Lower leg skin (tissue), 3 donors: Measurements from ENCODE around the gene PCDHA10.

ENCODE experiments used
- CTCF ChIP-seq, 3 donors: fragments of 450-650 bp; IDR thresholded peaks; one replicate each; pipeline ENCODE4 v1.5.1; 2016; ENCODE audit warnings: antibody characterized with exemption in 3 of 3, mild to moderate bottlenecking in 3 of 3, moderate library complexity in 2 of 3
- POLR2A ChIP-seq, 2 donors: fragments of 450-650 bp; IDR thresholded peaks; one replicate each; pipeline ENCODE4 v1.6.1; 2016 to 2017; ENCODE audit warnings: antibody characterized with exemption in 2 of 2, mild to moderate bottlenecking in 1 of 2, moderate library complexity in 1 of 2

DNA sequence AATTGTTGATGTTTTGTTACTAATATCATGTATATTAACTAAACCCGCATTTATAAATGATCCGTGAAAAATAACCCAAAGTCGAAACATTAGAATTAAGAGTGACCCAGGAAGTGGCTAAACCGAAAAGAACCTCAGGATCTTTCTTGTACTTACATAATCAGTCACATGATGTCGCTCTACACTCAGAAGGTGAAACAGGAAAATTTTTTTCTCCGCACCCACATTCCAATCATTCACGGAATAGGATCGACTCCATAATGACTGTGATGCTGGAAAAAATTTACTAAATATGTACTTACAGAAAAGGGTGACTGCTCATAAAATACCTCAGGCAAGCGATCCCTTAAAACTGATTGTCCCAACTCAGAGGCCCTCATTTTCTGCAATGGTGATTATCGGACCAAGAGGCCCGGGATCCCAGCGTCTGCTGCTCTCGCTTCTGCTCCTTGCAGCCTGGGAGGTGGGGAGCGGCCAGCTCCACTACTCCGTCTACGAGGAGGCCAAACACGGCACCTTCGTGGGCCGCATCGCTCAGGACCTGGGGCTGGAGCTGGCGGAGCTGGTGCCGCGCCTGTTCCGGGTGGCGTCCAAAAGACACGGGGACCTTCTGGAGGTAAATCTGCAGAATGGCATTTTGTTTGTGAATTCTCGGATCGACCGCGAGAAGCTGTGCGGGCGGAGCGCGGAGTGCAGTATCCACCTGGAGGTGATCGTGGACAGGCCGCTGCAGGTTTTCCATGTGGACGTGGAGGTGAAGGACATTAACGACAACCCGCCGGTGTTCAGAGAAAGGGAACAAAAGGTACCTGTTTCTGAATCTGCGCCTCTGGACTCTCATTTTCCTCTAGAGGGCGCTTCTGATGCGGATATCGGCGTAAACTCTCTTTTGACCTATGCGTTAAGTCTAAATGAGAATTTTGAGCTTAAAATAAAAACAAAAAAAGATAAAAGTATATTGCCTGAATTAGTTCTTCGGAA lies 19.7 kb downstream of the PCDHA10 start, which contains the start of gene PCDHA12:
- TF ChIP-seq CTCF (IDR thresholded peaks at IDR 0.05) (no peak), POLR2A (IDR thresholded peaks at IDR 0.05) (no peak)
